Measurements from ENCODE around the gene MLIP.
"Not testable (repeated sequence)": the region's sequence is repeated elsewhere in the genome, so short reads cannot be mapped to it uniquely, and the experiment has no call there.

The MLIP gene

GRCh38 chr6:54238396-54238795, 127.2 kb downstream of the MLIP start:
- no peak for DNase-seq

DNA sequence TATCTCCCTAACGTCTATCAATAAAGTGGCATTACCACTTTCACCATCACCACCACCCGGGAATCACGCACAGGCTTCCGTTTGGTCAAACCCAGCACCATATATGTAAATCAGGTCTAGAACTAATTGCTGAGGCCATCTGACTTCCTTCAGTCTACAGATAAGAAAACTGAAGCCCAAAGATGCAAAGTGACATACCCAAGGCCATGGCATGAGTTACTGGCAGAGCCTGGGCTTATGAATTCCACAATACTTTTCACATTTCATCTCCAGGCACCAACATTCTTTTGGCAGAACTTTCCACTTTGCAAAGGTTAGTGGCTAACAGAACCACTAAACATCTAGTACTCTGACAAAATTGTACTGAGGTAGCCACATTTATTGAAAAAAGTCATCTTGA, 132.5 kb downstream of the MLIP start:
- DNase-seq = no peak

DNA sequence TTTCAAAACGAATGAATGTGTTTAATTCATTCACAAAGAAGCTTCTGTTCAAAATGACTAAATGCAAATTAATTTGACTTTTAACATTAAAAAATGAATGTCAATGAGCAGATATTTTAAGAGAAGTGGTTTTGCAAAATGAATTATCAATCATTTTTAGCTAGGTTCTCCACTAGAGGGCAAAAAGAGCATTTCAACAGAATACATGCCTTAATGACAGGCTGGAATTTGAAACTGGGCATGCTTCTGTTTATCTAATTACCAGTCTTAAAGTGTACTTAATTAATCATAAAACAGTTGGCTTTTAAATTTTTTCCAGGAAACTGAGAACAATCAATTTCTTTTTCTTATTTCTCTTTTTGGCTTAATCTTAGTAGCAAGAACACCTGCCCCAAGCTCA, 133.2 kb downstream of the MLIP start:
- no peak for DNase-seq

GRCh38 chr6:54245265-54245664, 134.0 kb downstream of the MLIP start:
- no peak for DNase-seq

- no peak for DNase-seq
These were observed 137.1 kb downstream of the MLIP start for GRCh38 chr6:54248319-54248718.

DNA sequence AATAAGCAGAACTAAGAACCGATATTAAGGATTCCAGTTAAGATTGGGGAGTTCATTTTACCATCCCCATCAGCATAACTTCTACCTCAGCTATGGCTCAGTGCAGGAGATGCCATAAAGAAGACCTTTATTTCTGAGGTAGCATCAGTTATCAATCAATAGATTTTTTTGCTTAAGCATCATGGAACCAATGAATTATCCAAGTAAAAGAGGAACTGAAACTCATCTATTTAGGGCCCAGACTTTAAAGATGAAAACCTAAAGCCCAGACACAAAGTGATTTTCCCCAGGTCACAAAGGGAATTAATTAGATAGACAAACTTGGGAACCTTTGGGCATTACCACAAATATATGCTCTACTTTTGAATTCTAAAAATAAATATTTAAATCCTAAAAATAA, 137.8 kb downstream of the MLIP start:
- no peak for DNase-seq

DNA sequence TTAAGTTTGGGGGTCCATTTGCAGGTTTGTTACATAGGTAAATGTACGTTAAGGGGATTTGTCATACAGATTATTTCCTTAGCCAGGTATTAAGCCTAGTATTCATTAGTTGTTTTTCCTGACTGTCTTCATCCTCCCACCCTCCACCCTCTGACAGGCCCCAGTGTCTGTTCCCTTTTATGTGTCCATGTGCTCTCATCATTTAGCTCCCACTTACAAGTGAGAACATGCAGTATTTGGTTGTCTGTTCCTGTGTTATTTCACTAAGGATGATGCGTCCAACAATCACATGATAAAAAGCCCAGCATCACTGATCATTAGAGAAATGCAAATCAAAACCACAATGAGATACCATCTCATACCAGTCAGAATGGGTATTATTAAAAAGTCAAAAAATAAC, 138.6 kb downstream of the MLIP start:
- DNase-seq = not testable (repeated sequence)

DNA sequence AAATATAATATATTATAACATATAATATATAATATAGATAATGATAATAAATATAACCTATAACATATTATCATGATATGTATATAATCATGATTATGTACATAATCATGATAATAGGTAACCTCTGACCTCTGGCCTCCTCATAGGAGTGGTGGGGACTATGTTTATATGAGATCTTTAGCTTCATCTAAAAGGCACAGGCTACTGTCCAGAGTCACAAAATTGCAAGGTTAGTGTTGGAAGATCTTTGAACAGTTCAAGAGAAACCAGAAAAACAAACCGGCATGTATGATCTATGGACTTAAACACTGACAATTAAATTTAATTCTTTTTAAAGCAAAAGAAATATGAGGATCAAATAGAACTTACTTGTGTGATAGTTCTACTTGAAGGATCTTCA, 141.3 kb downstream of the MLIP start:
- DNase-seq = no peak

DNA sequence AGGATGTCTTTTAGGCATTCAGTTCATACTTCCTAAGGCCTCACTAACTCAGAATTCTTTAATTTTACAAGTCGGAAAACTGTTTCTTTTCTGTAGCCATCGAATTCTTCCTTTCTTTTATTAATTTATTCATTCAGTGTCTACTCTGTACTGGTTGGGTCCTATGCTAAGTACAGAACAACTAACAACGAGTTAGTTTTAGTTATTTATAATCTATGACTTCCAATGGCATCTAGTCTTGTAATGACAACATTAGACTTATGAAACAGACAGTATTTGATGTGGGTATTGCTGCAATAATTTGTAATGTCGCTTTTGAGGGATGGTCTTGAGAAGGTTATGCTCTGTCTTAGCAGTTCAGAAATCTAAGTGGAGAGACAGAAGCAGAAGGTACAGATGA, 141.7 kb downstream of the MLIP start:
- no peak for DNase-seq

- no peak for DNase-seq
These were observed 143.6 kb downstream of the MLIP start for GRCh38 chr6:54254886-54255285.

GRCh38 chr6:54255886-54256285, 144.6 kb downstream of the MLIP start:
- DNase-seq = no peak

- no peak for DNase-seq
These were observed 148.8 kb downstream of the MLIP start for GRCh38 chr6:54260025-54260424.

DNA sequence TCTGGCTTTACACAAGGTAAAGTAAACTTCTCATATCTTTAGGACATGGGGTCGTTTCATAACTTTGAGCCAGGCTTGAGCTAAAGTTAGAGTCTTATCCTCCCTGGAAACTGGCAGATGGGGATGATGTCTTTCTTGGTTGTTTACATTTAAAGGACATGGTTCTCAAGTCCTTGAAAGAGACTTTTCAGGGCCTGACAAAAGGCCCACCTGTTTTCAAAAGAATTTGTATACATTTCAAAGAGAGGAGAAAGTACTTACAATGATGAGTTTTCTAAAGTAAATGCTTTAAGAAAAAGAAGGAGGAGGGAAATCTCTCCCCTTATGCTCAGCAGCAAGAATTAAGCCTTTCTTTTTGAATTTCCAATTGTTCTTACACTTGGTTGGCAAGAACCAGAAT, 151.3 kb downstream of the MLIP start:
- no peak for DNase-seq

- no peak for DNase-seq
These were observed 151.7 kb downstream of the MLIP start for GRCh38 chr6:54262971-54263370.

DNA sequence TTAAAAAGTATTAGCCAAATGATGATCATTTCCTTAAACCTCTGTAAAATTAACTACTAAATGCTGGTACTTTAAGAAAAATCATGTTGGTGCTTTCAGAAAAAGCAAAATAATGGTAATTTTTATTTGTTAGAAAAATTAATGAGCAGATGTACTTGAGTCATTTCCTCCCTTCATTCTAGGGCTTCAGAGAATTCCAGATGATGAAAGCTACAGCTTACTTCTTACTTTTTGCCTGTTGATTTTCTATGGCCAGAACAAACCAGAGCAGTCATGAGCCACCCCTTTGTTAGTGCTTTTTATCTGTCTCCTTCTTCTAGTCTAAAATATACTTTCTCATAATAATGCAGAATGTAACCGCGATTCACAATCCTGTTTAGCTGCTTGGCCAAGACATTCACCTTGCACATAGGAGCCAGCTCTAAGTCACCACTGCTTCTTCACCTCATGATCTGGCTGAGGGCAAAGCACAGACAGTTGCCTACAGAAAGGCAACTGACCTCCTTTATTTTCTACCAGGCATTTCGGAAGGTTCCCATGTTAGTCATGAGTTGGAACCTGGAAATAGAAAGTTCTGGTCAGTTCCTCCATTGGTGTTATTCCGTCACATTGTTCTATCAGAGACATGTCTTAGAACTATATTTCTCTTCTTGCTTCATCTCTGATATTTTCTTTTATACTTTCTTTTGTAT, 153.5 kb downstream of the MLIP start:
- no peak for DNase-seq

DNA sequence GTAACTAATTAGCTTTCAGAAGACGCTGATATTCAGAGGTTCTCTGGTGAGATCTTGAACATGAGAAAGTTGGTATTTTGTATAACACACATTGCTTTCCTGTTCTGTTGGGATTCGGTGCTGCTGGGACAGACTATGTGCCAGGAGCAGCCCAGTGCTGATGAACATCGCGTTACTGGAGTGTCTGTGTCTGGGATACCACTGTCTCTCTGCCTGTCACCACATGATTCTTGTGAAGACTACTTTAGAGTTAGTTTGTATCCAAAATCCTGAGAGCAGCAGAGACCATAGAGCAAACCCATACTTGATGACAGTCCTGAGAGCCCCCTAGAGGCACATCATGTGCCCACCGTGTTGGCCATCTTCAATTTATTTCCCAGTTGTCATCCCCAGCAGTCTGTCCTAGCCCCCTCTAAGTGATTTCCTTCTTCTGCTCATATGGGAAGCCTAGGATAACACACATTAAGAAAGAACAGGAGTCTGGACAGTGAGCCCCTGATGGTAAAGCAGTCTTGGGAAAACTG, 155.2 kb downstream of the MLIP start:
- no peak for DNase-seq

DNA sequence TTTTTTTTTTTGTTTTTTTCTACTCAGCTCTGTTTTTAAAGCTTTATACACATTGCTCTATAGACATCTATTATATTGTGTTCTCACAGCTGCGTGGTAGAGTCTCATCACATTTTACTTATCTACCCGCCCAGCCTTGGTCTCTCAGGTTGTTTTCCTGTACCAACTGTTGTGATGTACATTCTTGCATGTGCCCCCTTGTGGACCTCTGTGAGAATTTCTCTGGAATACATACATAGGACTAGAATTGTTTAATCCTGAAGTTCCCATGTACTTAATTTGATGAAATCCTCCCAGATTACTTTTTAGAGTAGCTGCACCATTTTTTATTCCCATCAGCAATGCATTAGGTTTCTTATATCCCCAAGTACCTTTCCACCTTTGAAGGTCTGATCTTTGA, 156.6 kb downstream of the MLIP start:
- no peak for DNase-seq

DNA sequence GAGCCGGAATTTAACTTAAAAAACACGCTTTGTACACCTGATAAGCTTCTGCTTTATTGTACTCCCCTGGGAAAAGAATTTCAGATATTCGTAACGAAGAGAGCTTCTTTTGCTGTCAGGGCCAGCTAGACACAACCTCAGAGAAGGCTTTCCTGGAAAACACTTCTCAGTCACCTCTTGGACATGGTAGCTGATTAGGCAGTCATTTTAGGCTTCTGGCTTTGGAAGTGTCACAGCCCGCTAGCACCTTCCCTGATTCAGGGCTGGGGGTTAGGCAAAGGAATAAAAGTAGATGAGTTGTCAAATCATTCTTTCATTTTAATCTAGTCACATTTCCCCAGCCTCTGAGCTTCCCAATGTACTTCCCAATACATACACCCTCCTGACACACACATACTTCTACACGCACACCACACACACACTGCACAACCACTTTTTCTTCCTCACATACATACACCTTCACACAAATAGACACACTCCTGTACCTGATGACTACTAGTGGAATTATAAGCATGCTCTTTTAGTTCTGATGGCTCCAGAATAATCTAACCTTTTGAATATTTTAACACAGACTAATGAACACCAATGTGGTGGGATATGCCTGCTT, 162.1 kb downstream of the MLIP start:
- DNase-seq = no peak

GRCh38 chr6:54274383-54274782, 163.1 kb downstream of the MLIP start:
- no peak for DNase-seq

DNA sequence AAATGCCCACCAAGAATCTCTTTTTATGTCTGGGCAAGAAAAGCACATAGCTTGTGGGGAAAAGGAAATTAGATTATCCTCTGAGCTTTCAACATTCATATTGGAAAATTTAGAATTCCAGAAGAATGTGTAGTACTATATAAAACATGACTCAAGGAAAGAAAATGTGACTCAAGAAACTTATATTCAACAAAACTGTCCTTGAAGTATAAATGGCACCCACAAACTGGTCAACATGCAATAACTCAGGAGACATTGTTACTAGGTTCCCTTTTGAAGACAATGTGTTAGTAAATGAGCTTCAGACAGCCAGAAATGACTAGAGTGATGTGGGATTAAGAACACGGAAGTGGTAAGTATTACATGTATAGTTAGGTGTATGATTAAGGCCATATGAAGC, 170.9 kb downstream of the MLIP start:
- no peak for DNase-seq

DNA sequence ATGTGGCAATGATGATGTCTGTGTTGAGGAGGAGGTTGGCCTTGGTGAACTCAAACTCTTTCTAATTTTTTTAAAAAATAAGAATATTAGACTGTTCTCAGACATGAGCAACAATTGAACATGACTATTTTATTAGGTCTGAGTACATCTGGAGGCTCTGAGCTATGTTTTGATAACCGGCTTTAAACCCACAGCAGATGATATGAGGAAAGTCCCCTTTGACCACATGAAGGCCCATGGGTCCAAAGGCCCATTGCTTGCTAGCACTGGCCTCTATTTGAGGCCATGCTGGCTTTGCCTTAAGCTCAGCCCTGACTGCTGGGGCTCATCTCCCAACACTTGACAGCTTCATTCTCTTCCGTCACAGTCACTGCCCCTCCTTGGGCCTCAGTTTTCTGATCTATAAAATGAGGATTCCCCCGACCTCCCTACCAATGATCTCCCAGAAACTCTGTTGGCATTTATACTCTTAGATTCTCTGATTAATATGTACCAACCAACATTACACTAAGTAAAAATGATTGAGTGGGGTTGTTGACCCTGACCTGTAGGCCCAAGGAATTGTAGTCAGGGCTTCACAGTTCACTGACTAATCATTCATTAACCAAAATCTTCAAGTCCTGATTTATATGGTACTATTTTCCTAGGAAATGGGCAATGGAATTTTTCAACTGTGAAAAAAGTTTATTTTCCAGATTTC, 173.1 kb downstream of the MLIP start:
- no peak for DNase-seq

- no peak for DNase-seq
These were observed 174.4 kb downstream of the MLIP start for GRCh38 chr6:54285595-54285994.

GRCh38 chr6:54286141-54286540, 174.9 kb downstream of the MLIP start:
- no peak for DNase-seq

GRCh38 chr6:54288474-54288873, 177.2 kb downstream of the MLIP start:
- DNase-seq = no peak
